ENCODE measurements around the gene SEC14L6.

DNA sequence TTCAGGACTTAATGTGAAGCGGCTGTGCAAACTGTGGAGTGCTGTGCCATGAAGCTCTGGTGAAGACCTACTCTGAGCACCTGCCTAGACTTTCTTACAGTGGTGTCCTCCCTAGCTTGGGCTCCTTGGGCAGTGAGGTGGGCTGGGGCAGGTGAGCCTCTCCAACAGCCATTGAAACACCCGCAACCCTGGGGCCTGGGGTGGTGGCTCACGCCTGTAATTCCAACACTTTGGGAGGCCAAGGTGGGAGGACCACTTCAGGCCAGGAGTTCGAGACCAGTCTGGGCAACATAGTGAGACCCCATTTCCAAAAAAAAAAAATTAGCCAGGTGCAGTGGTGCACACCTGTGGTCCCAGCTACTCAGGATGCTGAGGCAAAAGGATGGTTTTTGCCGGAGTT lies 60.4 kb downstream of the SEC14L6 start:
- TF ChIP-seq, protein P1, sequence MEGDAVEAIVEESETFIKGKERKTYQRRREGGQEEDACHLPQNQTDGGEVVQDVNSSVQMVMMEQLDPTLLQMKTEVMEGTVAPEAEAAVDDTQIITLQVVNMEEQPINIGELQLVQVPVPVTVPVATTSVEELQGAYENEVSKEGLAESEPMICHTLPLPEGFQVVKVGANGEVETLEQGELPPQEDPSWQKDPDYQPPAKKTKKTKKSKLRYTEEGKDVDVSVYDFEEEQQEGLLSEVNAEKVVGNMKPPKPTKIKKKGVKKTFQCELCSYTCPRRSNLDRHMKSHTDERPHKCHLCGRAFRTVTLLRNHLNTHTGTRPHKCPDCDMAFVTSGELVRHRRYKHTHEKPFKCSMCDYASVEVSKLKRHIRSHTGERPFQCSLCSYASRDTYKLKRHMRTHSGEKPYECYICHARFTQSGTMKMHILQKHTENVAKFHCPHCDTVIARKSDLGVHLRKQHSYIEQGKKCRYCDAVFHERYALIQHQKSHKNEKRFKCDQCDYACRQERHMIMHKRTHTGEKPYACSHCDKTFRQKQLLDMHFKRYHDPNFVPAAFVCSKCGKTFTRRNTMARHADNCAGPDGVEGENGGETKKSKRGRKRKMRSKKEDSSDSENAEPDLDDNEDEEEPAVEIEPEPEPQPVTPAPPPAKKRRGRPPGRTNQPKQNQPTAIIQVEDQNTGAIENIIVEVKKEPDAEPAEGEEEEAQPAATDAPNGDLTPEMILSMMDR (IDR thresholded peaks at IDR 0.05; ENCODE audit: insufficient read depth, low read length): no peak
- TF ChIP-seq, protein P2, sequence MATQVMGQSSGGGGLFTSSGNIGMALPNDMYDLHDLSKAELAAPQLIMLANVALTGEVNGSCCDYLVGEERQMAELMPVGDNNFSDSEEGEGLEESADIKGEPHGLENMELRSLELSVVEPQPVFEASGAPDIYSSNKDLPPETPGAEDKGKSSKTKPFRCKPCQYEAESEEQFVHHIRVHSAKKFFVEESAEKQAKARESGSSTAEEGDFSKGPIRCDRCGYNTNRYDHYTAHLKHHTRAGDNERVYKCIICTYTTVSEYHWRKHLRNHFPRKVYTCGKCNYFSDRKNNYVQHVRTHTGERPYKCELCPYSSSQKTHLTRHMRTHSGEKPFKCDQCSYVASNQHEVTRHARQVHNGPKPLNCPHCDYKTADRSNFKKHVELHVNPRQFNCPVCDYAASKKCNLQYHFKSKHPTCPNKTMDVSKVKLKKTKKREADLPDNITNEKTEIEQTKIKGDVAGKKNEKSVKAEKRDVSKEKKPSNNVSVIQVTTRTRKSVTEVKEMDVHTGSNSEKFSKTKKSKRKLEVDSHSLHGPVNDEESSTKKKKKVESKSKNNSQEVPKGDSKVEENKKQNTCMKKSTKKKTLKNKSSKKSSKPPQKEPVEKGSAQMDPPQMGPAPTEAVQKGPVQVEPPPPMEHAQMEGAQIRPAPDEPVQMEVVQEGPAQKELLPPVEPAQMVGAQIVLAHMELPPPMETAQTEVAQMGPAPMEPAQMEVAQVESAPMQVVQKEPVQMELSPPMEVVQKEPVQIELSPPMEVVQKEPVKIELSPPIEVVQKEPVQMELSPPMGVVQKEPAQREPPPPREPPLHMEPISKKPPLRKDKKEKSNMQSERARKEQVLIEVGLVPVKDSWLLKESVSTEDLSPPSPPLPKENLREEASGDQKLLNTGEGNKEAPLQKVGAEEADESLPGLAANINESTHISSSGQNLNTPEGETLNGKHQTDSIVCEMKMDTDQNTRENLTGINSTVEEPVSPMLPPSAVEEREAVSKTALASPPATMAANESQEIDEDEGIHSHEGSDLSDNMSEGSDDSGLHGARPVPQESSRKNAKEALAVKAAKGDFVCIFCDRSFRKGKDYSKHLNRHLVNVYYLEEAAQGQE (IDR thresholded peaks at IDR 0.05; ENCODE audit: insufficient replicate concordance, low read depth): no peak
- TF ChIP-seq GABPA (IDR thresholded peaks at IDR 0.05; ENCODE audit: low read depth) (no peak), POLR2AphosphoS5 (IDR thresholded peaks at IDR 0.05; ENCODE audit: low read depth) (no peak), SPI1 (IDR thresholded peaks at IDR 0.05; ENCODE audit: borderline replicate concordance, low read depth) (no peak)
